Tongue (tissue), 3 donors: ENCODE measurements around the gene PLXDC2. TPM values are rescaled to one million over a fixed set of nuclear protein-coding genes. Genes with fewer than 3 reads are reported as not detected.

Experiments
- DNase-seq: peaks from one replicate; pipeline ENCODE4 v3.0.0-alpha.2; 2015
- small RNA-seq: library from RNA; depleted of rRNA; stranded (forward); fragments of <200 nt; gene quantifications from one replicate; pipeline ENCODE3, GENCODE V24; 2014; ENCODE audit warnings: low replicate concordance
- total RNA-seq: library from RNA; depleted of rRNA; stranded (reverse); fragments of >200 nt; gene quantifications from one replicate; pipeline ENCODE4 v1.2.3, GENCODE V29; 2014

The PLXDC2 gene
- total RNA-seq, 1 donor from 2014 or later: 54.1 TPM

DNA sequence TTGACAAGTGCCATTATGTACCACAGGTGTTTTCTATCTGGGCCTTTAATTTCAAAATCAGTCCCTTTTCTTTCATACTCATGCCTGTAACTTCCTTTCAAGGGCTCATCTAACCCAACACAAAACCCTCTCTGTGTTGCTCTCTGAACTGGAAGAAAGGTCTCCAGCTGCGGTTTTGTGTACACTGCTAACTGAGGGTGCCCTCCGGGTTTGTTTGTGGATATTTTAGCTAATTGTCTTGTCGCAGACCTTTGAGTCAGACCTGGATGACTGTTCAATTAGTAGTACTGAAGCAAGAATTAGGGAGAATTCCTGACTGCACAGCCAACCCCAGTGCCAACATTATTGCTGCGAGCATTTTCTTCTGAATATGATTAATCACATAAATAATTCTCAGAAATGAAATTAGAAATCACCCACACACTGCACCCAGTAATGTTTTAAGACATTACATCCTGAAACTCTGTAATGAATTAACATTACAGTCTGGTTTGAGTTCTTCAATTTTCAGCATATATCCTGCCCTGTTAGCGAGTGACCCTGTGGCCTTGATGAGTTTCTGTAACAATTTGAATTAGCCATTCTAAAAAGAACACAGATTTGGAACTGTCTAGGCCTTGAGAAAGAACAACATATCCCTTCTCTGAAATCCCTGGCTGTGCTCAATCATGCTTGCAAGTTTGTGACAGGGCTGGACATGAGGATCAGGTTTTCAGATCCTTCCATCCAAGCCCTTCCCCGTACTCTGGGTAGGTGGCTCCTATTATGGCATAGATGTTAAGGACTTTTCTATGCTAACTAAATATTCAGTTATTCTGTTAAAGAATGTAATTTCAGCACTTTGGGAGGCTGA lies 460.1 kb downstream of the PLXDC2 start:
- no peak for DNase-seq

DNA sequence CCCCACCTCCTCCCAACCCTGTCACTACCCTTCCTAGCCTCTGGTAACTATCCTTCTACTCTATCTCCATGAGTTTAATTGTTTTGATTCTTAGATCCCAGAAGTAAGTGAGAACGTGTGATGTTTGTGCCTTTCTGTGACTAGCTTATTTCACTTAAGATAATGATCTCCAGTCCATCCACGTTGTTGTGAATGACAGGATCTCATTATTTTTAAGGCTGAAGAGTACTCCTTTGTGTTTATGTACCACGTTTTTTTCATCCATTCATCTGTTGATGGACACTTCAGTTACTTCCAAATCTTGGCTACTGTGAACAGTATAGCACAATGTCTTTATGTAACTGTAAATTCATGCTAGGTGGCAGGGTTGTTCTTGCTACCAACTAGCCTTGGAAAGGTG lies 461.6 kb downstream of the PLXDC2 start:
- no peak for DNase-seq

DNA sequence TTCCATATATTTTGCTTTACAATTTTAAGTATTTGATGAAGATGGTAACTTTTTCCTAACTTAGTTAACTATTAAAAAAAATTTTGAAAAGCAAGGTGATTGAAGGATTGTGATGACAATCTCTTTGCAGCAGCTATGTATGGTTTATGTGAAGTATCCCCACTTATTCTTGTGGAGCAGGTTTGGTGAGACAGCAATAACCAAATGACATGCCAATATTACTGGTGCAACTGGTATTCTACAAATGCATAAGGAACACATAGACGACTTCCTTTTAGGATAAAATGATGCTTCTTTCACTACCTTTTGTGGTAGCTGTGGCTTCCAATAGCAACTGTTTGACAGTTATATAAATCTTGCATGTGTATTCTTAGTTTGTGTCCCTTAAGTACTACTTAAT lies 465.3 kb downstream of the PLXDC2 start:
- no peak for DNase-seq

DNA sequence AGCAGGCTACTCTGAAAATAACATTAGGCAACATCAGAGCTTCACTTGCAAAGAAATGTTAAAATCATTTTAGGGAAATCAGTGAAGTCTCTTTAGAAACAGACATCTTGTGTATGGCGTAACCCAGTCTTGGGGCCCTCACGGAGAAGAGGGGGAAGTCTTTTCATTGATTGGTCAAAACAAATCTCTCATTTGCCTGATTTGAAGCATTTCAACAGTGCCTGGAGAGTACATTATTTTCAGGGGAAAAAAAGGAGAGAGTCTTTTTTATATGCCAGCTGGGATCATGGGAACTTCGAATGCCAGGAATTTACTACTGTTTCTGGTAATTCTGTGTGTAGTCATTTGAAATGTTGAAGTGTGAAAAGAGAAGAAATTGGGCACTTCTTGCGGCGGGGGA lies 471.4 kb downstream of the PLXDC2 start:
- peak; percentile 50 for DNase-seq

DNA sequence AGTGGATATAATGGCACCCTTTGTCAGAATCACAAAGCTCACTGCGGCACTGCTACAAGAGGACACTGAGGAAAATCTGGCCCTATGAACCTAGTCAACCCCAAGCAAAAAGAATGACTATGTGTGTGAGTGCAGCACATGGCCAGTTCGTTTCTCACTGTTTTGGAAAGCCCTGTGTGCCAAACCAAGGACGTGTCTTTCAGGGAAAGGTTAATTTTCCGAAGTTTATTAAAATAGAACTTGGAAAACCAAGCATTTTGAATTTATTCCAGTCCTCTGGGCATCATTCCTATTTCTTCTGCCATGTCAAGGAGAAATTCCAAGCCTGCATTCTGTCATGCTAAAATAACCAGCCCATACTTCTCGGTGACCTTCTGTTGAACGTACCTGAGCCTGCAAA lies 471.8 kb downstream of the PLXDC2 start:
- peak; percentile 22 for DNase-seq

DNA sequence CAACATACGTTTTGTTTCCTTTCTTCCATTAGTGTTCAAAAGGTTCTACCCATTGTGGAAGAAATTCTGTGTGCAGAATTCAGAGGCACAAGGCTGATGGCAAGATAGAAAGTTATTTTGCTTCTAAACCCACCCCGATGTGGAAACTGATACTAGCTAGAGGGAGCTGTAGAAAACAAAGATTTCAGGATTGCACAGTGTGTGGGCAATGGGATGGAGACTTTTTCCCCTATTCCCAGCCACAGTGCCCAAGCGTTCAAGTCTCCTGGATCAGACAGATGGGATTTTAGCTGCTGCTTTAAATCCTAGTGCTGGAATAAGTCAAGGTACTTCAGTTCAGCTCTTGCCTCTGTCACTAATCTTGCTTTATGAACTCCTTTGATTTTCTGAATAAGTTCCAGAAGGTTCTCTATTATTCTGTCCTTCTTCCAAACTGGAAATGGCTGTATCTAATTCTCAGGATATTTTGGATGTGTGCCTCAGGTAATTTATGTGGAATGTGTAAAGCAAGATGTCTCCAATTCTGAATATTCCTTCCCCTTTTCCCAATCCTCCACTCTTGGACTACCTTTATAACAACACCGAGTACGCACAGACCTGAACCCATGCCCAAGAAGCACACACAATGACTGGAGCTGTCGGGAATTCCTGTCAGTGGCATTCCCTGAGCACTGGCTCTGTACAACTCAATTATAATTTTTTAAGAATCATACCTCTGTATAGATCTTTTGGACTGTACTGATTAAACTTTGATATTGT lies 473.0 kb downstream of the PLXDC2 start:
- peak; percentile 29 for DNase-seq

DNA sequence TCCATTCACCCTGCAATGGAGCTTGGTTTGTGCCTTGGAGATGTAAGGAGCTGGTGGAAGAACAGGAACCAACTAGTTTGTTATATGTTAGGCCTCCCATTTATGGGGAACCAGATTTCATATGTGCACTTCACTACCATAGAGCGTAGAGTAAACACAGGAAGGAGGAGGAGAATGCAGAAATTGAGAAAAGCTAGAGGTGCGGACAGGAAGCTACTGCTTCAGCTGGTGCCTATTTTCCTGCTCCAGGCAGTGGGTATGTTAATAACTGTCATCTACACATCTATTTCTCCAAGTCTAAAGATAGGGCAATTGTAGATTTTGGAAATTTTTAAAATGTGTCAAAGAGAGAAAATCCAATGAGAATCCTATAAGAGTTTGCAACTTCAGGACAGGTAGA lies 482.2 kb downstream of the PLXDC2 start:
- DNase-seq: no peak

DNA sequence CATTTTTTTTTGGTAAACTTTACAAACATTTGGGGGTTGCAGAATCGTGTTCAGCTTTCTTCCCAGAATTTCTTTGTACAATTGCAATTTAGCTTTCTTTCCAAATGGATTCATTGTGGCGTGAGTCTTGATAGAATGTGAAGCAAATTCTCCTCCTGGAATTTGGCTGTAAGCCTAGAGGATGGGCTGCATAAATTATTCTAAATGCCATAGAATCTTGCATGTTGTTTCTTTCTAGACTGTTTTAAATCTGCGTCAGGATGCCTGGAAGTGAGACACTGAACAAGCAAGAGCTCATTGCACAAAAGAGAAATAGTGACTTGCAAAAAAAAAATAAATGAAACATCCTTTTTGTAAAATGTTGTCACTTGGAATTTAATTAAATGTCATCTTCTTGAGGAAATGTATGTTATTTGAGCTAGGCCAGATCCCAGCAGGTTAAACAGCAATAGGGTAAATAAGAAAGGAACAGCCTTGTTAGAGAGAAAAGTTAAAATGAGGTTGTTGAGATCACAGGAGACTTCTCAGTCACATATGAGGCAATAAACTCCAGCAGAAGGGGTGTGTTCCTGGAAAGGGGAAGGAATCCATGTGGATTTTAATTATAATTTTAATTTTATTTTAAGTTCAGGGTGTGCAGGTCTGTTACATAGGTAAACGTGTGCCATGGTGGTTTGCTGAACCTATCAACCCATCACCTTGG lies 483.0 kb downstream of the PLXDC2 start:
- DNase-seq: peak; percentile 61

DNA sequence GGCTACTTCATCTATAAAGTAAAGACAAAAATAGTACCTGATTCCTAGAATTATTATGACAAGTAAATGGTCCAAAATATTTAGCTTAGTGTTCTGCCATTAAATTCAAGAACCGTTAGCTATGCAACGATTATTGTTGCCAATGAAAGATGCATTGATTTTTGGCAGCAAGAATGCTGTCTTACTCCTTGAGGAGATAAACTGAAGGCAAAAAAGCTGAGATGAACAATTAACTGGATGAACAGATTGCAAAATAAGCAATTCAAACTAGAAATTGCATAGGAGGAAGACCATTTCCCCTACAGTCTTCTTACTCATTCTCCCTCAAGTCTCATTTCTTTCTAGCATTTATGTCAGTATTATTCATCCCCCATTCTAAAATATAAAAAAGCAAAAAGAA lies 484.5 kb downstream of the PLXDC2 start:
- no peak for DNase-seq

DNA sequence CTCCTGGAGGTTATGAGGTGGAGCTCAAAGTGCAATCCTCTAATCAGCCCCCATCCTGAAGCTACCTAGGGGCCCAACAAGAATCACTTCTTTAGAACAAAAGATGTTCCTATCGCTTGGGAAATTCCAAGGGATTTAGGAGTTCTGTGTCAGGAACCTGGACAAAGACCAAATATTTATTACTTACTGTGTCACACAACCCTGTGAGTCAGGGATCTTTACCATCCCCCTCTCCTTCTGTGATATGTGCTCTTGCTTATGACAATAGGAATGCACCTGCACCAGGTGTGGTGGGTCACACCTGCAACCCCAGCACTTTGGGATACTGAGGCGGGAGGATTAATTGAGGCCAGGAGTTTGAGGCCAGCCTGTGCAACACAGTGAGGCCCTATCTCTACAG lies 485.8 kb downstream of the PLXDC2 start:
- no peak for DNase-seq

DNA sequence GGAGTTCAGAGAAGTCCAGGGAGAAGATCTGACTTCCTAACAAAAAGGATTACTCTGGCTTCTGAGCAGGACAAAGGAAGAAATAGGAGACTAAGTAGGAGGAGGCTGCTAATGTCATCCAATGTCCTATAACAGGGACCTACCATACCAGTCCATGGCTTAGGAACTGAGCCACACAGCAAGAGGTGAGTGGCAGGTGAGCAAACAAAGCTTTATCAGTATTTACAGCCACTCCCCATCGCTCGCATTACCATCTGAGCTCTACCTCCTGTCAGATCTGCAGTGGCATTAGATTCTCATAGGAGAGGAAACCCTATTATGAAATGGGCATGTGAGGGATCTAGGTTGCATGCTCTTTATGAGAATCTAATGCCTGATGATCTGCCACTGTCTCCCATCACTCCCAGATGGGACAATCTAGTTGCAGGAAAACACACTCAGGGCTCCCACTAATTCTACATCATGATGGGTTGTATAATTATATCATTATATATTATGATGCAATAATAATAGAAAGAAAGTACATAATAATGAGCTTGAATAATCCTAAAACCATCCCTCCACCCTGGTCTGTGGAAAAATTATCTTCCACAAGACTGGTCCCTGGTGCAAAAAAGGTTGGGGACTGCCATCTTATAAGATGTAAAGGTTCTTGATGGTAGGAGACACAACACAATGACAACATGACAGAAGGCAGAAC lies 487.4 kb downstream of the PLXDC2 start:
- no peak for DNase-seq

DNA sequence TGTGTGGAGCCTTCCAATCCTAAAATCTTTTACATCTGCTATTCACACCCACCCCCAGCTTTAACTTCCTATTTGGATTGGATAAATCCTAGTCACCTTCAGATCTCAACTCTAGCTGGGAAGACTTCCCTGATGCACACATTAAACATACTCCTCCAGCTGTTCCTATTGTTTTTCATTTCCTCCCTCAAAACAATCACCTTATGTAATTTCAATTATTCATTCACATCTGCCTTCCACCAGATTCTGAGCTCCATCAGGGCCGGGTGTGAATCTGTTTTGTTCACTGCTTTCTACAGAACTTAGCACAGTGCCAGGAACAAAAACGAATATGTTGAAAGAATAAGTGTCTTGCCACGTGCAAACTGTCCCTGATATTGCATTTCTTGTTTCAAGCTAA lies 497.4 kb downstream of the PLXDC2 start:
- DNase-seq: peak; percentile 58

DNA sequence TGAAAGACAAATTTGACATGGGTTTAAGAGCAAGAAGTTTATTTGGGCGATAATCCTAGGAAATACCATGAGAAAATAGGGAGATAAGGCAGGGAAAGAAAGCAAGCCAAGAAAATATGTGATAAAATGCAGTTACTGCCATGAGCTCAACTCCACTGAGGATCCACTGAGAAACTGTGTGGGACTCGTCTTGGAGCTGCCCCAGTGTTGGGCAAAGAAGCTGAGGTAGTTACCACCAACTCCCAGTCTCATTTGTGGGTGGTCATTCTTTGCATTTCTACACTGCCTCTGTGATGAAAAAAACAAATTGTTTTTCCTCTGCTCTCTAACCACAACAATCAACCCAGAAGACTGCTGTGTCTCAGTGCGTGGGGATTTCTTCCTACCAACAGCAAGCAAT lies 498.2 kb downstream of the PLXDC2 start:
- no peak for DNase-seq

DNA sequence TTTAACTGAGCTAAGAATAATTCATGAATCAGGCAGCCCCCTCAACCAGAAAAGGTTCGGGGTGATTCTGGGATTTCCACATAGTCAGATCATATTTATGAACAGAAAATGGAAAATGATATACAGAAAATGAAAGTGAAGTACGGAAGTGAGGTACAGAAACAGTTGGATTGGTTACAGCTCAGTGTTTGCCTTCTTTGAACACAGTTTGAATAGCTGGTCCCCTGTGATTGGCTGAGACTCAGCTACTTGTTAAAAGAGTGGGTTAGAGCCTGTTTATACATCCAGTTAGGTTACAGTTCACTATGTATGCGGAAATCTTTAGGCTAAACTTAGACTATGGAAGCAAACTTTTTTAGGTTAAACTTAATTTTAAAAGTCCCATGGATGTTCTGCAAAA lies 511.7 kb downstream of the PLXDC2 start:
- DNase-seq: no peak

DNA sequence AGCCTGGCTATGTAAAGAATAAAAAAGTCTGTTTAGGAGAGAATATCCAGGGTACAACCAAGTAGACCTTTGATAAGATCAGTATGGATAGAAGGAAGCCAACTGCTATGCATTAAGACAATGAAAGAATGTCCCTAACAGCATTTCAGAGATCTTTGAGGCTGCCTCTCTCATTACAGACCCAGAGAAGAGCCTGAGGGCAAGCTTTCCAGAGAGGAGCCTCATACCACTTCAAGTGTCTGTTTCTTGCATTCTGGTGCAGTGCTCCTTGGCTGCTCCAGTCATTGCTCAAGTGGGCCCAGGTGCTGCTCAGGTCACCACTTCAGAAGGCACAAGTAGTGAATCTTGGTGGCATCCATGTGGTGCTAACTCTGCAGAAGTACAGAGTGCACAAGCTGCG lies 514.0 kb downstream of the PLXDC2 start:
- no peak for DNase-seq

DNA sequence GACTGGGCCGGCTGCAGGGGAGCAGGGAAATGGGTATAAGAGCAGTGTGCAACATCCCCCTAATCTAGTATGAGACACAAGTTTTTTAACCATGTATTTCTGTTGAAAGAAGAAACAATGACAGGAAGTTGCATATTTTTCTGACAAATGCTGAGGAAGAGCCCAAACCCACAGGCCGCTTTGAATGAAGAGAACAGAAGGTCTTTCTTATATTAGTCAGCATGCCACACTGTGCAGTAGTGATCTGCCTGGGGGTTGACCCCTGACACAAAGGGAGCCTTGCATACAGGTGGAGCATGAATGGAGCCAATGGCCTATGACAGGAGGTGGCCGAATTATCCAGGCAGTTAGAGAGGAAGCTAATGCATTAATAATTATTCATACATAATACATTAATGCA lies 518.3 kb downstream of the PLXDC2 start:
- DNase-seq: no peak

Small RNAs within 50 kb of the gene (small RNA-seq; reads per million reads assigned to genes)
- gene RNU6-1212P: not detected
